ENCODE results near the gene ZSCAN22. TPM values are rescaled to one million over a fixed set of nuclear protein-coding genes. Genes with fewer than 3 reads are reported as not detected.
A peak's percentile ranks its signal among the peaks of the same experiment; 100 is the strongest.
"Not testable (repeated sequence)": the region's sequence is repeated elsewhere in the genome, so short reads cannot be mapped to it uniquely, and the experiment has no call there.

ZSCAN22 gene
- 2.2 and 3.6 TPM in 2 replicates for total RNA-seq (2014; rRNA removed; shearing (Covaris generic))

- DNase-seq (ENCODE audit: low read depth): peak; percentile 98
These were observed at the start of gene ZSCAN22 for GRCh38 chr19:58326914-58327726. Gene ZSCAN22 (plus strand): TSS chr19:58326994. CDS start chr19:58334803, 7,809 bp downstream.

GRCh38 chr19:58277197-58277596, 49.6 kb upstream of the ZSCAN22 start:
- no peak for DNase-seq (ENCODE audit: low read depth)

GRCh38 chr19:58277748-58278540, 48.9 kb upstream of the ZSCAN22 start:
- no peak for DNase-seq (ENCODE audit: low read depth)

- peak; percentile 98 for DNase-seq (ENCODE audit: low read depth)
These were observed 48.2 kb upstream of the ZSCAN22 start, which contains the start of gene ZNF8 for GRCh38 chr19:58278541-58279041. Gene ZNF8 (plus strand): TSS chr19:58278955. CDS start chr19:58279082, 127 bp downstream.

GRCh38 chr19:58279042-58279924, 47.5 kb upstream of the ZSCAN22 start:
- DNase-seq (ENCODE audit: low read depth): peak; percentile 63

GRCh38 chr19:58279925-58280316, 46.9 kb upstream of the ZSCAN22 start:
- peak; percentile 22 for DNase-seq (ENCODE audit: low read depth)

- no peak for DNase-seq (ENCODE audit: low read depth)
These were observed 42.6 kb upstream of the ZSCAN22 start for GRCh38 chr19:58284199-58284598.

- no peak for DNase-seq (ENCODE audit: low read depth)
These were observed 34.9 kb upstream of the ZSCAN22 start for GRCh38 chr19:58291943-58292342.

- no peak for DNase-seq (ENCODE audit: low read depth)
These were observed 31.9 kb upstream of the ZSCAN22 start for GRCh38 chr19:58294743-58295374.

GRCh38 chr19:58296104-58296503, 30.7 kb upstream of the ZSCAN22 start:
- no peak for DNase-seq (ENCODE audit: low read depth)

- no peak for DNase-seq (ENCODE audit: low read depth)
These were observed 26.2 kb upstream of the ZSCAN22 start for GRCh38 chr19:58300620-58301019.

GRCh38 chr19:58304255-58304654, 22.5 kb upstream of the ZSCAN22 start:
- DNase-seq (ENCODE audit: low read depth): no peak

GRCh38 chr19:58304748-58305064, 22.1 kb upstream of the ZSCAN22 start:
- no peak for DNase-seq (ENCODE audit: low read depth)

GRCh38 chr19:58305065-58305931, 21.5 kb upstream of the ZSCAN22 start, which contains the start of gene ERVK3-1:
Gene ERVK3-1 (plus strand): TSS chr19:58305377. CDS start chr19:58312169, 6,792 bp downstream.
- peak; percentile 98 for DNase-seq (ENCODE audit: low read depth)

GRCh38 chr19:58305932-58306323, 20.9 kb upstream of the ZSCAN22 start:
- no peak for DNase-seq (ENCODE audit: low read depth)

- no peak for DNase-seq (ENCODE audit: low read depth)
These were observed 19.1 kb upstream of the ZSCAN22 start for GRCh38 chr19:58307736-58308135.

GRCh38 chr19:58310685-58311084, 16.1 kb upstream of the ZSCAN22 start:
- DNase-seq (ENCODE audit: low read depth): not testable (repeated sequence)

- no peak for DNase-seq (ENCODE audit: low read depth)
These were observed 15.4 kb upstream of the ZSCAN22 start for GRCh38 chr19:58311345-58311865.

- DNase-seq (ENCODE audit: low read depth): no peak
These were observed 11.2 kb upstream of the ZSCAN22 start for GRCh38 chr19:58315580-58315979.
